Measurements from ENCODE around the gene BCAR1. TPM values are rescaled to one million over a fixed set of nuclear protein-coding genes. Genes with fewer than 3 reads are reported as not detected.

Gene BCAR1
- total and polyA plus RNA-seq, 2 of the 13 experiments (the other 11 are each of a cell fraction or from before 2014, with no cell fraction given): 48.1 to 51.7 TPM

DNA sequence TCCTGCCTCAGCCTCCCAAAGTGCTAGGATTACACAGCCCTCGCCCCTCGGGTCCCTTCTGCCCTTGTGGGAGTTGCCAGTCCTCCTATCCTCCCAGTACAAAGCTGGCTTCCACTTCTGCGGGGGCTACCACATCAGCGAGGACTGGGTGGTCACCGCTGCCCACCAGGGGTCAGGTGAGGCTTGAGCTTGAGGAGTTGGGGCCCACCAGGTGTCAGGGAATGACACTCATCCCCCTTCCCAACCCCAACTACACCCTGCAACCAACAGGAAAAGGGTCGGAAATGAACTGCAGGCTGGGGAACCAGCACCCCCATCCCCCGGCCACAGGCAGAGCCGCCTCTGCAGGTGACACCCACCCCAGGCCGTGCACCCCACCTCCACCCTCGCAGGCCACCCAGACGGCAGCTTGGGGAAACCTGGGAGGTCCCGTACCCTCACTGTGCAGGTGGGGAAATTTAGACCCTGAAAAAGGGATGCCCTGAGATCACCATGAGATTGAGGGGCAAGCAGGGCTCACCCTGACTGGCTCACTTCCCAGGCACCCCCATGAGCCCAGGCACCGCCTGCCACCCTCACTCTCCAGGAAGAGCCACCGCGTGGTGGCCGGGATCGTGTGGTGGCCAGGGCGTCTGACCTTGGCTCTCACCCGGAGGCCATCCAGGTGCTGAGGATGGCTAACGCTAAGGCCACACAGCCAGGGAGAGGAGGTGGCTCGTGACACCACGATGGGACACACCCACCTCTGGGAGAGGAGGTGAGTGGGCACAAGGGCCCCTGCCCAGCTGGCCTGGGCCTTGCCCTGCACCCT lies 24.7 kb downstream of the BCAR1 start (continued):
- no peak for TF ChIP-seq ZNF782 (CRISPR knock-in tag; IDR thresholded peaks at IDR 0.05; ENCODE audit: borderline replicate concordance)
- TF ChIP-seq ZNF143 (CRISPR knock-in tag; IDR thresholded peaks at IDR 0.05): no peak
- TF ChIP-seq, protein P1, sequence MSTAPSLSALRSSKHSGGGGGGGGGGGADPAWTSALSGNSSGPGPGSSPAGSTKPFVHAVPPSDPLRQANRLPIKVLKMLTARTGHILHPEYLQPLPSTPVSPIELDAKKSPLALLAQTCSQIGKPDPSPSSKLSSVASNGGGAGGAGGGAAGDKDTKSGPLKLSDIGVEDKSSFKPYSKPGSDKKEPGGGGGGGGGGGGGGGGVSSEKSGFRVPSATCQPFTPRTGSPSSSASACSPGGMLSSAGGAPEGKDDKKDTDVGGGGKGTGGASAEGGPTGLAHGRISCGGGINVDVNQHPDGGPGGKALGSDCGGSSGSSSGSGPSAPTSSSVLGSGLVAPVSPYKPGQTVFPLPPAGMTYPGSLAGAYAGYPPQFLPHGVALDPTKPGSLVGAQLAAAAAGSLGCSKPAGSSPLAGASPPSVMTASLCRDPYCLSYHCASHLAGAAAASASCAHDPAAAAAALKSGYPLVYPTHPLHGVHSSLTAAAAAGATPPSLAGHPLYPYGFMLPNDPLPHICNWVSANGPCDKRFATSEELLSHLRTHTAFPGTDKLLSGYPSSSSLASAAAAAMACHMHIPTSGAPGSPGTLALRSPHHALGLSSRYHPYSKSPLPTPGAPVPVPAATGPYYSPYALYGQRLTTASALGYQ (CRISPR knock-in tag; IDR thresholded peaks at IDR 0.05): no peak
- TF ChIP-seq KLF11 (CRISPR knock-in tag; IDR thresholded peaks at IDR 0.05): no peak
- no peak for TF ChIP-seq ZFP41 (CRISPR knock-in tag; IDR thresholded peaks at IDR 0.05; ENCODE audit: borderline replicate concordance)
- TF ChIP-seq, protein P2, sequence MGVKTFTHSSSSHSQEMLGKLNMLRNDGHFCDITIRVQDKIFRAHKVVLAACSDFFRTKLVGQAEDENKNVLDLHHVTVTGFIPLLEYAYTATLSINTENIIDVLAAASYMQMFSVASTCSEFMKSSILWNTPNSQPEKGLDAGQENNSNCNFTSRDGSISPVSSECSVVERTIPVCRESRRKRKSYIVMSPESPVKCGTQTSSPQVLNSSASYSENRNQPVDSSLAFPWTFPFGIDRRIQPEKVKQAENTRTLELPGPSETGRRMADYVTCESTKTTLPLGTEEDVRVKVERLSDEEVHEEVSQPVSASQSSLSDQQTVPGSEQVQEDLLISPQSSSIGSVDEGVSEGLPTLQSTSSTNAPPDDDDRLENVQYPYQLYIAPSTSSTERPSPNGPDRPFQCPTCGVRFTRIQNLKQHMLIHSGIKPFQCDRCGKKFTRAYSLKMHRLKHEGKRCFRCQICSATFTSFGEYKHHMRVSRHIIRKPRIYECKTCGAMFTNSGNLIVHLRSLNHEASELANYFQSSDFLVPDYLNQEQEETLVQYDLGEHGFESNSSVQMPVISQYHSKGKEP (CRISPR knock-in tag; IDR thresholded peaks at IDR 0.05): no peak
- TF ChIP-seq, protein P3, sequence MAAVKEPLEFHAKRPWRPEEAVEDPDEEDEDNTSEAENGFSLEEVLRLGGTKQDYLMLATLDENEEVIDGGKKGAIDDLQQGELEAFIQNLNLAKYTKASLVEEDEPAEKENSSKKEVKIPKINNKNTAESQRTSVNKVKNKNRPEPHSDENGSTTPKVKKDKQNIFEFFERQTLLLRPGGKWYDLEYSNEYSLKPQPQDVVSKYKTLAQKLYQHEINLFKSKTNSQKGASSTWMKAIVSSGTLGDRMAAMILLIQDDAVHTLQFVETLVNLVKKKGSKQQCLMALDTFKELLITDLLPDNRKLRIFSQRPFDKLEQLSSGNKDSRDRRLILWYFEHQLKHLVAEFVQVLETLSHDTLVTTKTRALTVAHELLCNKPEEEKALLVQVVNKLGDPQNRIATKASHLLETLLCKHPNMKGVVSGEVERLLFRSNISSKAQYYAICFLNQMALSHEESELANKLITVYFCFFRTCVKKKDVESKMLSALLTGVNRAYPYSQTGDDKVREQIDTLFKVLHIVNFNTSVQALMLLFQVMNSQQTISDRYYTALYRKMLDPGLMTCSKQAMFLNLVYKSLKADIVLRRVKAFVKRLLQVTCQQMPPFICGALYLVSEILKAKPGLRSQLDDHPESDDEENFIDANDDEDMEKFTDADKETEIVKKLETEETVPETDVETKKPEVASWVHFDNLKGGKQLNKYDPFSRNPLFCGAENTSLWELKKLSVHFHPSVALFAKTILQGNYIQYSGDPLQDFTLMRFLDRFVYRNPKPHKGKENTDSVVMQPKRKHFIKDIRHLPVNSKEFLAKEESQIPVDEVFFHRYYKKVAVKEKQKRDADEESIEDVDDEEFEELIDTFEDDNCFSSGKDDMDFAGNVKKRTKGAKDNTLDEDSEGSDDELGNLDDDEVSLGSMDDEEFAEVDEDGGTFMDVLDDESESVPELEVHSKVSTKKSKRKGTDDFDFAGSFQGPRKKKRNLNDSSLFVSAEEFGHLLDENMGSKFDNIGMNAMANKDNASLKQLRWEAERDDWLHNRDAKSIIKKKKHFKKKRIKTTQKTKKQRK (IDR thresholded peaks at IDR 0.05; ENCODE audit: low read length): no peak
- TF ChIP-seq GTF3A (CRISPR knock-in tag; conservative IDR thresholded peaks at IDR 0.05): no peak
- TF ChIP-seq, protein P4, sequence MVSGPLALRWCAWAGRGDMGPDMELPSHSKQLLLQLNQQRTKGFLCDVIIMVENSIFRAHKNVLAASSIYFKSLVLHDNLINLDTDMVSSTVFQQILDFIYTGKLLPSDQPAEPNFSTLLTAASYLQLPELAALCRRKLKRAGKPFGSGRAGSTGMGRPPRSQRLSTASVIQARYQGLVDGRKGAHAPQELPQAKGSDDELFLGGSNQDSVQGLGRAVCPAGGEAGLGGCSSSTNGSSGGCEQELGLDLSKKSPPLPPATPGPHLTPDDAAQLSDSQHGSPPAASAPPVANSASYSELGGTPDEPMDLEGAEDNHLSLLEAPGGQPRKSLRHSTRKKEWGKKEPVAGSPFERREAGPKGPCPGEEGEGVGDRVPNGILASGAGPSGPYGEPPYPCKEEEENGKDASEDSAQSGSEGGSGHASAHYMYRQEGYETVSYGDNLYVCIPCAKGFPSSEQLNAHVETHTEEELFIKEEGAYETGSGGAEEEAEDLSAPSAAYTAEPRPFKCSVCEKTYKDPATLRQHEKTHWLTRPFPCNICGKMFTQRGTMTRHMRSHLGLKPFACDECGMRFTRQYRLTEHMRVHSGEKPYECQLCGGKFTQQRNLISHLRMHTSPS (CRISPR knock-in tag; IDR thresholded peaks at IDR 0.05; ENCODE audit: low read depth): peak; percentile 60; the same call in 1 of the 2 replicates
- no peak for TF ChIP-seq FOXP1 (IDR thresholded peaks at IDR 0.05)
- TF ChIP-seq FOXP1 (CRISPR knock-in tag; IDR thresholded peaks at IDR 0.05): no peak
- no peak for TF ChIP-seq ZNF792 (CRISPR knock-in tag; IDR thresholded peaks at IDR 0.05)
- no peak for TF ChIP-seq ZNF230 (CRISPR knock-in tag; IDR thresholded peaks at IDR 0.05)
- TF ChIP-seq FOSL1 (CRISPR knock-in tag; IDR thresholded peaks at IDR 0.05; ENCODE audit: borderline replicate concordance): no peak
- no peak for TF ChIP-seq ZNF562 (CRISPR knock-in tag; IDR thresholded peaks at IDR 0.05; ENCODE audit: borderline replicate concordance)
- TF ChIP-seq NPAS2 (CRISPR knock-in tag; IDR thresholded peaks at IDR 0.05; ENCODE audit: borderline replicate concordance): no peak
- TF ChIP-seq, protein P5, sequence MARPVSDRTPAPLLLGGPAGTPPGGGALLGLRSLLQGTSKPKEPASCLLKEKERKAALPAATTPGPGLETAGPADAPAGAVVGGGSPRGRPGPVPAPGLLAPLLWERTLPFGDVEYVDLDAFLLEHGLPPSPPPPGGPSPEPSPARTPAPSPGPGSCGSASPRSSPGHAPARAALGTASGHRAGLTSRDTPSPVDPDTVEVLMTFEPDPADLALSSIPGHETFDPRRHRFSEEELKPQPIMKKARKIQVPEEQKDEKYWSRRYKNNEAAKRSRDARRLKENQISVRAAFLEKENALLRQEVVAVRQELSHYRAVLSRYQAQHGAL (CRISPR knock-in tag; IDR thresholded peaks at IDR 0.05; ENCODE audit: not compliant biosample characterization): no peak
- no peak for TF ChIP-seq MAZ (IDR thresholded peaks at IDR 0.05; ENCODE audit: borderline replicate concordance, low read depth, low read length)
- TF ChIP-seq MAZ (CRISPR knock-in tag; IDR thresholded peaks at IDR 0.05; ENCODE audit: low read depth): no peak
- TF ChIP-seq ETV6 (CRISPR knock-in tag; conservative IDR thresholded peaks at IDR 0.05): no peak

Data from HepG2 (cell line).